PC-3 (cell line): ENCODE results near the gene ZHX3. TPM values are rescaled to one million over a fixed set of nuclear protein-coding genes. Genes with fewer than 3 reads are reported as not detected.
A peak's percentile ranks its signal among the peaks of the same experiment; 100 is the strongest.

Source experiments
- ATAC-seq: fragments of 200-7000 bp; cut with Tn5 transposase; 2 replicates; pipeline ENCODE4 v1.9.1; 2020; ENCODE audit warnings: mild to moderate bottlenecking, moderate library complexity
- BruUV-seq: library from RNA; stranded (reverse); fragments of 400-500 nt; replicated peaks from 2 replicates; lab custom pipeline; 2021; lab: Mats Ljungman, UMichigan
- CTCF ChIA-PET: fragments of 300-600 bp; sonication (Branson Sonifier 250); formaldehyde crosslinking; loops from one replicate; lab custom pipeline; 2022; ENCODE audit warnings: antibody characterized with exemption; lab: Charles Lee
- POLR2A ChIA-PET: fragments of 300-600 bp; sonication (Branson Sonifier 250); formaldehyde crosslinking; loops from one replicate; lab custom pipeline; 2022; ENCODE audit warnings: antibody characterized with exemption; ENCODE audit not compliant: unreplicated experiment; lab: Charles Lee
- DNase-seq: peaks from one replicate; pipeline ENCODE4 v3.0.0-alpha.2; 2015
- H2AFZ ChIP-seq: fragments of 300-600 bp; sonication (generic); 2 replicates; pipeline ENCODE4 v1.6.0; 2016; ENCODE audit warnings: antibody characterized with exemption, low read length
- H3F3A ChIP-seq: fragments of 300-600 bp; sonication (generic); one replicate; pipeline ENCODE4 v1.6.0; 2017; ENCODE audit warnings: antibody characterized with exemption, low read length, control low read depth, mild to moderate bottlenecking; ENCODE audit not compliant: unreplicated experiment
- H3K27ac ChIP-seq: fragments of 300-600 bp; sonication (generic); 2 replicates; pipeline ENCODE4 v1.5.1; 2016; ENCODE audit warnings: mild to moderate bottlenecking, low read length
- H3K27me3 ChIP-seq: fragments of 300-600 bp; sonication (generic); 2 replicates; pipeline ENCODE4 v1.6.1; 2016; ENCODE audit warnings: low read length, mixed read lengths
- H3K36me3 ChIP-seq: fragments of 300-600 bp; sonication (generic); 2 replicates; pipeline ENCODE4 v1.6.1; 2016; ENCODE audit warnings: low read depth, mixed run types, low read length, mixed read lengths
- H3K4me1 ChIP-seq: fragments of 300-600 bp; sonication (generic); 2 replicates; pipeline ENCODE4 v1.5.1; 2016; ENCODE audit warnings: low read length; ENCODE audit not compliant: insufficient read depth
- H3K4me2 ChIP-seq: fragments of 300-600 bp; sonication (generic); 2 replicates; pipeline ENCODE4 v1.6.0; 2016; ENCODE audit warnings: low read length
- H3K4me3 ChIP-seq: fragments of 300-600 bp; sonication (generic); 2 replicates; pipeline ENCODE4 v1.5.1; 2016; ENCODE audit warnings: mild to moderate bottlenecking, low read length, mixed read lengths
- H3K79me2 ChIP-seq: fragments of 300-600 bp; sonication (generic); 2 replicates; pipeline ENCODE4 v1.6.1; 2017; ENCODE audit warnings: low read length, mixed read lengths
- H3K9ac ChIP-seq: fragments of 300-600 bp; sonication (generic); 2 replicates; pipeline ENCODE4 v1.6.0; 2016; ENCODE audit warnings: mild to moderate bottlenecking, low read length
- H3K9me2 ChIP-seq: fragments of 300-600 bp; sonication (generic); replicated peaks from 2 replicates; pipeline ENCODE4 v1.6.1; 2016; ENCODE audit warnings: mixed run types, low read length, mixed read lengths
- H3K9me3 ChIP-seq: fragments of 300-600 bp; sonication (generic); 2 replicates; pipeline ENCODE4 v1.6.1; 2016; ENCODE audit warnings: low read length, mixed read lengths
- H4K20me1 ChIP-seq: fragments of 300-600 bp; sonication (generic); 2 replicates; pipeline ENCODE4 v1.6.1; 2016; ENCODE audit warnings: low read length, mixed read lengths
- EZH2 ChIP-seq: fragments of 300-600 bp; sonication (generic); IDR thresholded peaks from one replicate; pipeline ENCODE4 v1.6.1; 2017; ENCODE audit warnings: antibody characterized with exemption, mild to moderate bottlenecking, low read length; ENCODE audit not compliant: unreplicated experiment
- EZH2phosphoT487 ChIP-seq: fragments of 300-600 bp; sonication (generic); IDR thresholded peaks from 2 replicates; pipeline ENCODE4 v1.6.1; 2018; ENCODE audit warnings: mild to moderate bottlenecking, antibody characterized with exemption, low read length, borderline replicate concordance
- intact Hi-C: fragments of 100-400 bp; cut with micrococcal nuclease; formaldehyde crosslinking; loops from 2 replicates; pipeline ENCODE4 v1.9.0; 2023
- total RNA-seq: library from RNA; depleted of rRNA; stranded (reverse); fragments of >200 nt; gene quantifications from 2 replicates; pipeline ENCODE4 v1.2.3, GENCODE V29; 2014
- TF ChIP-seq, protein P1 (sequence below): fragments of 300-600 bp; sonication (generic); conservative IDR thresholded peaks from 2 replicates; pipeline ENCODE4 v1.5.1; 2017; ENCODE audit warnings: antibody characterized with exemption, low read depth, mild to moderate bottlenecking, low read length

ZHX3 gene
- total RNA-seq, 1 experiment from 2014 or later, result 14.0 TPM

DNA sequence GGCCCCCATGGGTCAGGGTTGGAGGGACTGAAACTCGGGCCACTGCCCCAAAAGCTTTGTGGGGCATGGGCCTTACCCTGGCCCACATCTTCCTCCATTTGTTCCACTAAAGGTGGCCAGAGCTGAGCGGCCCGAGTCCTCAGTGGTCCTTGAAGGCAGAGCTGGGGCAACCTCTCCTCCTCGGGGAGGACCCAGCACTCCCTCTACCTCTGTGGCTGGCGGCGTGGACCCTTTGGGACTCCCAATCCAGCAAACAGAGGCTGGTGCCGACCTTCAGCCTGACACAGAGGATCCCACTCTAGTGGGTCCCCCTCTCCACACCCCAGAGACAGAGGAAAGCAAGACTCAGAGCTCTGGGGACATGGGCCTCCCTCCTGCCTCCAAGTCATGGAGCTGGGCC, 32.4 kb upstream of the ZHX3 start:
- no peaks in the 10 kb centered on the region for H3K27me3 ChIP-seq
- H3K36me3 ChIP-seq, result peaks cover 9% of the 10 kb centered on the region; the same call in 1 of the 2 replicates
- H3K4me1 ChIP-seq, result no peaks in the 10 kb centered on the region
- H3K4me3 ChIP-seq, result no peak overlapping the region
- POLR2A ChIA-PET, result no interaction called here
- intact Hi-C loops, result no loop called here
- H3K9me2 ChIP-seq, result no peaks in the 10 kb centered on the region
- H3F3A ChIP-seq, result no peaks in the 10 kb centered on the region
- CTCF ChIA-PET, result interaction anchor here (0.6 kb wide), 1 partner anchor 61 kb away, joined by 4 read pairs; no protein-coding TSS in a partner anchor
- DNase-seq (no peak), ATAC-seq (no peak)
- H3K4me2 ChIP-seq, result no peak overlapping the region
- no peak for TF ChIP-seq EZH2phosphoT487
- TF ChIP-seq EZH2, result no peak
- TF ChIP-seq, protein P1, sequence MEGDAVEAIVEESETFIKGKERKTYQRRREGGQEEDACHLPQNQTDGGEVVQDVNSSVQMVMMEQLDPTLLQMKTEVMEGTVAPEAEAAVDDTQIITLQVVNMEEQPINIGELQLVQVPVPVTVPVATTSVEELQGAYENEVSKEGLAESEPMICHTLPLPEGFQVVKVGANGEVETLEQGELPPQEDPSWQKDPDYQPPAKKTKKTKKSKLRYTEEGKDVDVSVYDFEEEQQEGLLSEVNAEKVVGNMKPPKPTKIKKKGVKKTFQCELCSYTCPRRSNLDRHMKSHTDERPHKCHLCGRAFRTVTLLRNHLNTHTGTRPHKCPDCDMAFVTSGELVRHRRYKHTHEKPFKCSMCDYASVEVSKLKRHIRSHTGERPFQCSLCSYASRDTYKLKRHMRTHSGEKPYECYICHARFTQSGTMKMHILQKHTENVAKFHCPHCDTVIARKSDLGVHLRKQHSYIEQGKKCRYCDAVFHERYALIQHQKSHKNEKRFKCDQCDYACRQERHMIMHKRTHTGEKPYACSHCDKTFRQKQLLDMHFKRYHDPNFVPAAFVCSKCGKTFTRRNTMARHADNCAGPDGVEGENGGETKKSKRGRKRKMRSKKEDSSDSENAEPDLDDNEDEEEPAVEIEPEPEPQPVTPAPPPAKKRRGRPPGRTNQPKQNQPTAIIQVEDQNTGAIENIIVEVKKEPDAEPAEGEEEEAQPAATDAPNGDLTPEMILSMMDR, result no peak
- H3K9ac ChIP-seq, result no peak overlapping the region
- no TSS peak for BruUV-seq
- no peaks in the 10 kb centered on the region for H4K20me1 ChIP-seq
- no peak overlapping the region for H2AFZ ChIP-seq
- no peaks in the 10 kb centered on the region for H3K79me2 ChIP-seq
- H3K27ac ChIP-seq, result no peak overlapping the region
- H3K9me3 ChIP-seq, result no peaks in the 10 kb centered on the region

DNA sequence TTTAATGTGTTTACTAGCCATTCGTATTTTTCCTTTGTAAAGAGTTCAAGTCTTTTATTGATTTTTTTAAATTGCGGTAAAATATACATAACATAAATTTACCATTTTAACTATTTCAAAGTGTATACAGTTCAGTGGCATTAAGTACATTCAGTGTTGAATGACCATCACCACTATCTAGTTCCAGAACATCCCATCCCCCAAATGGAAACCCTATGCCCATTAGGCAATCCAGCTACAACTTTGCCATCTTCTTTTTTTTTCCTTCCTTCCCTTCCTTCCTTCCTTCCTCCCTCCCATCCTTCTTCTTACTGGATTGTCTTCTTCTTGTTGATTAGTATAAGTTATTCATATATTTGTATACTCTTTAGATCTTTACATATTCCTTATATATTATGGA, 31.7 kb upstream of the ZHX3 start:
- Histone ChIP-seq H3K9me3 (no peaks in the 10 kb centered on the region), H3K4me2 (no peak overlapping the region), H3K36me3 (peaks cover 9% of the 10 kb centered on the region; the same call in 1 of the 2 replicates), H3K4me3 (no peak overlapping the region), H3K79me2 (peaks cover 2% of the 10 kb centered on the region; the same call in 1 of the 2 replicates), H3K4me1 (no peaks in the 10 kb centered on the region), H4K20me1 (no peaks in the 10 kb centered on the region), H3K9ac (no peak overlapping the region), H3K27ac (no peak overlapping the region), H3F3A (no peaks in the 10 kb centered on the region), H2AFZ (no peak overlapping the region), H3K27me3 (no peaks in the 10 kb centered on the region), H3K9me2 (no peaks in the 10 kb centered on the region)
- DNase-seq, result no peak
- peak; percentile 16; the same call in 1 of the 2 replicates for ATAC-seq
- TF ChIP-seq EZH2phosphoT487 (no peak), EZH2 (no peak)
- TF ChIP-seq, protein P1, result no peak
- POLR2A ChIA-PET, result no interaction called here
- intact Hi-C loops, result no loop called here
- no TSS peak for BruUV-seq
- CTCF ChIA-PET, result interaction anchor here (0.6 kb wide), 1 partner anchor 62 kb away, joined by 4 read pairs; no protein-coding TSS in a partner anchor

DNA sequence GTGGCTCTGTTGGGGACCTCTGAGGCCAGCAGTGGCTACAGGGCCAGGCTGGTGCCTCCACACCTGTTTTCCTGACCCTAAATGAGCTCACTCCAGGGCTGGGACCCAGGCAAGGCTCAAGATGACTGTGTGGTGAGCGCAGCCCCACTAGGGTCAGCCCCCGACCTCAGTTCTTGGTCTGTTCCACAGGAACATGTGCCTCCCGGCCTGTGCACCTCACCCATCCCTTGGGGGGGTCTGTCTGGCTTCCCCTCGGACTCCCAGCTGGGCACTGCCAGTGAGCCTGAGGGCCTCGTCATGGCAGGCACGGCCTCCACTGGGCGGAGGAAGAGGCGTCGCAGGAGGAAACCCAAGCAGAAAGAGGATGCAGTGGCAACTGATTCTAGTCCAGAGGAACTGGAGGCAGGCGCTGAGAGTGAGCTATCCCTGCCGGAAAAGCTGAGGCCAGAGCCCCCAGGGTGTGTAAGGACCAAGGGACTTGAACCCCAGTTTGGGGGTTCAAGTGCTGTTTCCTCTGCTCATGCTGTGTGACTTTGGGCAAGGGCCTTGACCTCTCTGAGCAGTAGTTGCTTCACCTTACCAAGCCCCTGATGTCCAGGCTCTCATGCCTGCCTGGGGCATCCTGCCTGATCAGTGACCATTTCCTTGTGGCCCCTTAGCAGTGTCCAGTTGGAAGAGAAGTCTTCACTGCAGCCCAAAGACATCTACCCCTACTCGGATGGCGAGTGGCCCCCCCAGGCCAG, 31.1 kb upstream of the ZHX3 start:
- intact Hi-C loops, result no loop called here
- ATAC-seq, result no peak

More for the DNA sequence above, 31.1 kb upstream of the ZHX3 start:
- ChIA-PET POLR2A (no interaction called here), CTCF (interaction anchor here (0.6 kb wide), 1 partner anchor 716 kb away, joined by 7 read pairs; no protein-coding TSS in a partner anchor)
- no peaks in the 10 kb centered on the region for H3K9me3 ChIP-seq
- no peak overlapping the region for H3K9ac ChIP-seq
- no peak for DNase-seq
- no peak overlapping the region for H3K27ac ChIP-seq
- peaks cover 9% of the 10 kb centered on the region; the same call in 1 of the 2 replicates for H3K36me3 ChIP-seq
- H3F3A ChIP-seq, result no peaks in the 10 kb centered on the region
- H3K4me2 ChIP-seq, result no peak overlapping the region
- H3K4me3 ChIP-seq, result no peak overlapping the region
- H3K4me1 ChIP-seq, result no peaks in the 10 kb centered on the region
- TF ChIP-seq EZH2 (no peak), EZH2phosphoT487 (no peak)
- TF ChIP-seq, protein P1, result no peak
- H3K79me2 ChIP-seq, result peaks cover 6% of the 10 kb centered on the region
- no peaks in the 10 kb centered on the region for H3K9me2 ChIP-seq
- H2AFZ ChIP-seq, result no peak overlapping the region
- no TSS peak for BruUV-seq
- no peaks in the 10 kb centered on the region for H4K20me1 ChIP-seq
- no peaks in the 10 kb centered on the region for H3K27me3 ChIP-seq
